ENCODE data around the gene TMEM59L.

GRCh38 chr19:18618236-18618635 lies 5.6 kb downstream of the TMEM59L start:
- TF ChIP-seq, protein P1, sequence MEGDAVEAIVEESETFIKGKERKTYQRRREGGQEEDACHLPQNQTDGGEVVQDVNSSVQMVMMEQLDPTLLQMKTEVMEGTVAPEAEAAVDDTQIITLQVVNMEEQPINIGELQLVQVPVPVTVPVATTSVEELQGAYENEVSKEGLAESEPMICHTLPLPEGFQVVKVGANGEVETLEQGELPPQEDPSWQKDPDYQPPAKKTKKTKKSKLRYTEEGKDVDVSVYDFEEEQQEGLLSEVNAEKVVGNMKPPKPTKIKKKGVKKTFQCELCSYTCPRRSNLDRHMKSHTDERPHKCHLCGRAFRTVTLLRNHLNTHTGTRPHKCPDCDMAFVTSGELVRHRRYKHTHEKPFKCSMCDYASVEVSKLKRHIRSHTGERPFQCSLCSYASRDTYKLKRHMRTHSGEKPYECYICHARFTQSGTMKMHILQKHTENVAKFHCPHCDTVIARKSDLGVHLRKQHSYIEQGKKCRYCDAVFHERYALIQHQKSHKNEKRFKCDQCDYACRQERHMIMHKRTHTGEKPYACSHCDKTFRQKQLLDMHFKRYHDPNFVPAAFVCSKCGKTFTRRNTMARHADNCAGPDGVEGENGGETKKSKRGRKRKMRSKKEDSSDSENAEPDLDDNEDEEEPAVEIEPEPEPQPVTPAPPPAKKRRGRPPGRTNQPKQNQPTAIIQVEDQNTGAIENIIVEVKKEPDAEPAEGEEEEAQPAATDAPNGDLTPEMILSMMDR (IDR thresholded peaks at IDR 0.05), result no peak
- TF ChIP-seq EP300 (IDR thresholded peaks at IDR 0.05) (no peak), POLR2AphosphoS5 (IDR thresholded peaks at IDR 0.05) (no peak), POLR2A (IDR thresholded peaks at IDR 0.05) (no peak)
